Suprapubic skin (tissue), 3 donors: ENCODE data around the gene RHOJ.

Experiments used
- POLR2A ChIP-seq, 2 donors: fragments of 450-650 bp; IDR thresholded peaks; one replicate each; pipeline ENCODE4 v1.6.1; 2017; ENCODE audit warnings: antibody characterized with exemption in 2 of 2, mild to moderate bottlenecking in 2 of 2, moderate library complexity in 2 of 2
- TF ChIP-seq, protein P1 (sequence below), 2 donors: fragments of 200-600 bp in 1 of 2; fragments of 450-650 bp in 1 of 2; sonication (generic) in 1 of 2; IDR thresholded peaks; one replicate each; pipeline ENCODE4 v1.5.1; 2016 to 2019; ENCODE audit warnings: antibody characterized with exemption in 2 of 2, mild to moderate bottlenecking in 1 of 2, moderate library complexity in 1 of 2

GRCh38 chr14:63269561-63270225 lies 65.5 kb downstream of the RHOJ start:
- TF ChIP-seq, protein P1, sequence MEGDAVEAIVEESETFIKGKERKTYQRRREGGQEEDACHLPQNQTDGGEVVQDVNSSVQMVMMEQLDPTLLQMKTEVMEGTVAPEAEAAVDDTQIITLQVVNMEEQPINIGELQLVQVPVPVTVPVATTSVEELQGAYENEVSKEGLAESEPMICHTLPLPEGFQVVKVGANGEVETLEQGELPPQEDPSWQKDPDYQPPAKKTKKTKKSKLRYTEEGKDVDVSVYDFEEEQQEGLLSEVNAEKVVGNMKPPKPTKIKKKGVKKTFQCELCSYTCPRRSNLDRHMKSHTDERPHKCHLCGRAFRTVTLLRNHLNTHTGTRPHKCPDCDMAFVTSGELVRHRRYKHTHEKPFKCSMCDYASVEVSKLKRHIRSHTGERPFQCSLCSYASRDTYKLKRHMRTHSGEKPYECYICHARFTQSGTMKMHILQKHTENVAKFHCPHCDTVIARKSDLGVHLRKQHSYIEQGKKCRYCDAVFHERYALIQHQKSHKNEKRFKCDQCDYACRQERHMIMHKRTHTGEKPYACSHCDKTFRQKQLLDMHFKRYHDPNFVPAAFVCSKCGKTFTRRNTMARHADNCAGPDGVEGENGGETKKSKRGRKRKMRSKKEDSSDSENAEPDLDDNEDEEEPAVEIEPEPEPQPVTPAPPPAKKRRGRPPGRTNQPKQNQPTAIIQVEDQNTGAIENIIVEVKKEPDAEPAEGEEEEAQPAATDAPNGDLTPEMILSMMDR (IDR thresholded peaks at IDR 0.05) = no peak
- no peak for TF ChIP-seq POLR2A (IDR thresholded peaks at IDR 0.05)
